Body of pancreas (tissue), 4 donors: ENCODE measurements around the gene SGTA.

Experiments used
- POLR2A ChIP-seq, 3 donors: fragments of 450-650 bp; IDR thresholded peaks; one replicate each; pipeline ENCODE4 v1.6.1; 2016; ENCODE audit warnings: antibody characterized with exemption in 3 of 3, mild to moderate bottlenecking in 2 of 3
- TF ChIP-seq, protein P1 (sequence below), 7 experiments: fragments of 450-650 bp in 4 of 7; fragments of 200-600 bp in 3 of 7; sonication (generic) in 3 of 7; IDR thresholded peaks; one replicate each; pipeline ENCODE4 v1.5.1; 2016 to 2019; ENCODE audit warnings: antibody characterized with exemption in 7 of 7

DNA sequence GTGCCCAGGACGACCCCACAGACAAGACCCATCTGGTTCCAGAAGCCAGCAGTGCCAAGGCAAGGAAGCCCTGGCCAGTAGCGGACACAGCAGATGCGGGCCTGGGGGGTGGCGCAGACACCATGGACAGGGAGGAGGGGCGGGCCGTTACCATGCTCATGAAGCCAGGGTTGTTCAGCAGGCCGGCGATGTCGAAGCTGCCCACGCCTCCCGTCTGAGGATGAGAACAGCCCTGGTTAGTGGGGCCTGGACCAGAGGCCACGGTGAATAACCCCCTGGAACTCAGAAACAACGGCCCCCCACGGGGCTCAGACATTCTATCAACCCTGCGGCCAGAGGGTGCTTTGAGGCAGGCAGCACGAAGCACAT is 21.8 kb downstream of the SGTA start:
- TF ChIP-seq, protein P1, sequence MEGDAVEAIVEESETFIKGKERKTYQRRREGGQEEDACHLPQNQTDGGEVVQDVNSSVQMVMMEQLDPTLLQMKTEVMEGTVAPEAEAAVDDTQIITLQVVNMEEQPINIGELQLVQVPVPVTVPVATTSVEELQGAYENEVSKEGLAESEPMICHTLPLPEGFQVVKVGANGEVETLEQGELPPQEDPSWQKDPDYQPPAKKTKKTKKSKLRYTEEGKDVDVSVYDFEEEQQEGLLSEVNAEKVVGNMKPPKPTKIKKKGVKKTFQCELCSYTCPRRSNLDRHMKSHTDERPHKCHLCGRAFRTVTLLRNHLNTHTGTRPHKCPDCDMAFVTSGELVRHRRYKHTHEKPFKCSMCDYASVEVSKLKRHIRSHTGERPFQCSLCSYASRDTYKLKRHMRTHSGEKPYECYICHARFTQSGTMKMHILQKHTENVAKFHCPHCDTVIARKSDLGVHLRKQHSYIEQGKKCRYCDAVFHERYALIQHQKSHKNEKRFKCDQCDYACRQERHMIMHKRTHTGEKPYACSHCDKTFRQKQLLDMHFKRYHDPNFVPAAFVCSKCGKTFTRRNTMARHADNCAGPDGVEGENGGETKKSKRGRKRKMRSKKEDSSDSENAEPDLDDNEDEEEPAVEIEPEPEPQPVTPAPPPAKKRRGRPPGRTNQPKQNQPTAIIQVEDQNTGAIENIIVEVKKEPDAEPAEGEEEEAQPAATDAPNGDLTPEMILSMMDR (IDR thresholded peaks at IDR 0.05), result no peak
- TF ChIP-seq POLR2A (IDR thresholded peaks at IDR 0.05), result no peak
